Suppressor macrophage treated with lipopolysaccharide for 4 hours (primary cell): ENCODE results near the gene SYNE2.

Experiments used
- DNase-seq: peaks from one replicate; pipeline ENCODE4 v3.0.0-alpha.2; 2020

The SYNE2 gene

DNA sequence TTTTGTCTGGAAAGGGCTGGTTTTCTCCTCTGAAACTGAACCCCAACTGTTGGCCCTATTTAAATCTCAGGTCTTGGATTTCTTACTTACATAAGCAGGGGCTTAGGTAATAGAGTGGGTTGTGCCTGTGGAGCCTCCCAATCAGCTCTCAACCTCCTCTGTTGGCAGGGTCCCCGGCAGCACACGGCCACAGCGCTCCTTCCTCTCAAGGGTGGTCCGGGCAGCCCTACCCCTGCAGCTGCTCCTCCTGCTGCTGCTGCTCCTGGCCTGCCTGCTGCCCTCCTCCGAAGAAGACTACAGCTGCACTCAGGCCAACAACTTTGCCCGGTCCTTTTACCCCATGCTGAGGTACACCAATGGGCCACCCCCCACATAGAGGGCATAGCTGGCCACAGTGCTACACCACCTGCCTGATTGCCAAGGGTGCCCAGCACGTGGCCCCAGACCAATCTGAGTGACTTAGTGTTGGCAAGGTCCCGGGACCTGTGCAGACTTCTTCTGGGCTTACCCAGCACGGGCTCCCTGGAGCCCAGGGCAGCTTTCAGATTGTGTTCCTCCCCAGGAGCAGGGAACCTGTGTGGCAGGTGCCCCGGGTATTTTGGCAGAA lies 372.4 kb downstream of the SYNE2 start:
- DNase-seq = no peak

DNA sequence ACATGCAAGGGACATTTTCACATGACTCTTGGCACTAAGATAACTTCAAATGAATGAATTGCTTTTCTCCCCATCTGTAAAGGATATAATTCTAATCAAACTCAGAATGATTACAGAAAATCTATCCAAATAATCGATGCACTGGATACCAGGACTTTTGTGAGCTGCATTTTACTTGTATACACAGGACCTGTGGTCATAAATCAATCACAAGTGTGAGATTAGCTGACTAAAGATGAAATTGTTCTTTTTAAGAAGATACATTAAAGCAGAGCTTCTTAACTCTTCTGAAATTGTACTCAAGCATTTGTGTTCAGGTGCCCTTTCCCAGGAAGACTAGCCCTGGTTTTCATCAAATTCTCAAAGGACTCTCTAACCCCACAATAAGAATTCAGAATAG lies 375.1 kb downstream of the SYNE2 start:
- DNase-seq = no peak

DNA sequence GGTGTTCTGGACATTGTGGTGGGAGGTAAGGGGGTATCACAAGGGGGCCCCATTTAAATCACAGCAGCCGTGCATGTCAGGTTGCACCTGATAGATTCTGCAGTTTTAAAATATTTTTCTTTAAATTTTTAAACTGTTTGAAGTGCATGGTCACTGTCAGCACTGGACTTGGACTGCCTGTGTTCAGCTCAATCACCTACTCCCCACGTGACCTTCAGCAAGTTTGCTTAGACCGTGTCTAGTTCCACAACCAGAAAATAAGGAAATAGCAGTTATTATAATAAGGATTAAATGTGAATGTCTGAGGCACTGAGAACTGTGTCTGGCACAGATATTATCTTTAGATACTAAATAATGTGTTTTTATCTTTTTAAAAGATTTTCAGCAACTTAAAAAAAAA lies 376.7 kb downstream of the SYNE2 start:
- DNase-seq = no peak

DNA sequence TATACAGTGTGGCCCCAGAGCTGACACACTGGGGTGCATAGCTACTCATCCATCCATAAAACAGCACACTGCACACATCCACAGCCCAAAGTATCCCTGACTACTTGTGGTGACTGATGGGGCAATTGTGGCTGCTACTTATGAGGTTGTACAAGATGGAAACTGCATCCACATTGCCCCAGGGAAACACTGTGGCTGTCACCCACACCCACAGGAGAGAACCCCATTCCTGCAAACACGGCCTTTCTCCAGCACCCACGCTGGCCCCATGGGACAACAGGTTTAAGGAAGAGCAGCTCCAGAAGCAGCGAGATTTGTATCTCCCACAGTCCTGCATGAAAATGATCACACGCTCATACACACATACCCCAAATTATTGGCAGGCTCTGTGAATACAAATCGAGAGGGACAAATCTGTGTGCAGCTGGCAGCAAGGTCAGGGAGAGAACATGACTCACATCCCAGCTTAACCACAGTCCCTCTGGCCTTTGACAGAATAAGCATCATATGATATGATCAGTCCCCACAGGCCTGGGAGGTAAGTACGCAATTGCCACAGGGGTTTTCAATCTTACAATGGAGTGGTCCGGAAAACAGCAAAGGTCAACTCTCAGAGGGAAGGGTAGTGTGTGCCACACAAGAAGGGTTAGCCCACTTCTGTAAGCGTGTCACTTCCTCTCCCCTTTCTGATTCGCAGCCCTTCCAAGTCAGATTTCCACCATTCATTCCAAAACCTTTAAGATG lies 379.5 kb downstream of the SYNE2 start:
- no peak for DNase-seq

DNA sequence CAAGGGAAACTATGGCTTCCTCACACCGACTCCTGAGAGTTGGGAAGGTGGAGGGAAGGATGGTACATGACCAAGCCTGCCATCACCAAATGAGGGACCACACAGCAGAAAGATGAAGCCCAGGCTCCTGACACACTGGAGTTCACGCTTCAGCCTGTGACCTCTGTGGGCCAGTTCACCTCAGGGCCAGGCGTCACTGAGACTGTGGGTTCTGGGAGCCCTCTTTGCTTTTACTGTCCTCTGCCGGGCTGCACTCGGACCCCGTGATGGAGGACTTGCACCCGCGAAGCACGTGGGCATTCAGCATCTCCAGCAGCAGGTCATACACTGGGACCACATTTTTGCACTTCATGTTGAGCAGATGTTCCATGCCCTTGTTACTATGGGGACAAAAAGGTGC lies 380.1 kb downstream of the SYNE2 start:
- no peak for DNase-seq

DNA sequence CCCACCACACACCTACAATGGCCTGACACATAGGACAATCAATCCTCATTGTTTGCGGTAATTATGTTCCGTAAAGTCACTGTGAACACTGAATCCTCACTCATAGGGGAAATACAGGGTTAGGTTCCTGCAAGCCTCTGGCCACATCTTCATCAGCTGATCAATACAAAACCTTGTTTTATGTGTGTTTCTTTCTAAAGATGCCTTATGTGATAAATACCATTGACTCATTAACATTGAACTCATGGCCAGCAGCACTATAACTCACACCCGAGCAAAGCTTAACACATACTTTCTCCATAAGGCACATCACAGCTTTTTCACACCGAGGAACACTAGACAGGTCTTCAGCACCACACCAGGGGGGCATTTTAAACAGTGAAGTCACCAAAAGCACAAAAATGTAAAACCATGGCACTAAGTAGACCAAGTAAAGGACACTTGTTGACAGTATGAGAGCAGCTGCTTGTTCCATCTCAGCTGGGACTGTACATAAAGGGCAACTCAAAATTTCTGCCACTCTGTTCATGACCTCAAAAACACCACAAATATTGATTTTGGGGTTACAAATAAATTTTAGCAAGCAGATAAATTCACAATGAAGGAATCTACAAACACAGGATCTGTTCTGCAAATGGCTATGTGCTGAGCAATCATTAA lies 380.9 kb downstream of the SYNE2 start:
- no peak for DNase-seq

DNA sequence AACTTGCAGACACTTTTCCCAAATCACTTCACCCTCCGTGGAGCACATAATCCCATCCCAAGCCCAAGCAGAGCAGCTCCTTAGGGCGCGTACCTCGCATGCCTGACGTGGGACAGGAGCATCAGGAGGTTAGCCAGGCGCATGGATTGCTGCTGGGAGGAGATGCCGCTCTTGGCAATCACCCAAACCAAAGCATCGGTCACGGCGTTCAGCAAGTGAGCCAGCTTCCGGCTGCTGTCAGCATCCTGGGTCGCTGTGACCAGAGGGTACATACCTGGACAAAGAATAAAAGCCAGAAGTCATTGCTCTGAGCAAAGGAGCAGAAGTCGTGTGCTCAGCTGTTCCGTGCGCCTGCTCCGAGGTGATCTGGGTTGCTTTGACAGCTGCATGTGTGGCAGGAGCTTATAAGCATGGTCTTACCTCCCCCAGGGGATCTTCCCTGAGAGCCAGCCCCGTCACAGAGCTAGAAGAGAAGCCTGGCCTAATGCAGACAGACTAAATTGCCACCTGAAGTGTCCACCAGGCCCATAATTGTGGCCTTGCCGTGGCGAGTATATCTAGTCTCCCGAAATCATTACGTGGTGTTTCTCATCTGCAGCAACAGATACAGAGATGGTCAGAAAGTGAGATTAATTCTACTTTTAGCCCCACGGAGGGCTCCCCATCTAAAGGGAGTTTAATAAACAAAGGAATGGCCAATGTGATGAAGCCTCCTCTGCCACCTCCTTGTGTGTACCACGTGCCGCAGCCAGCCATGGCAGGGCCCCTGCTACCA lies 382.3 kb downstream of the SYNE2 start:
- DNase-seq = no peak

DNA sequence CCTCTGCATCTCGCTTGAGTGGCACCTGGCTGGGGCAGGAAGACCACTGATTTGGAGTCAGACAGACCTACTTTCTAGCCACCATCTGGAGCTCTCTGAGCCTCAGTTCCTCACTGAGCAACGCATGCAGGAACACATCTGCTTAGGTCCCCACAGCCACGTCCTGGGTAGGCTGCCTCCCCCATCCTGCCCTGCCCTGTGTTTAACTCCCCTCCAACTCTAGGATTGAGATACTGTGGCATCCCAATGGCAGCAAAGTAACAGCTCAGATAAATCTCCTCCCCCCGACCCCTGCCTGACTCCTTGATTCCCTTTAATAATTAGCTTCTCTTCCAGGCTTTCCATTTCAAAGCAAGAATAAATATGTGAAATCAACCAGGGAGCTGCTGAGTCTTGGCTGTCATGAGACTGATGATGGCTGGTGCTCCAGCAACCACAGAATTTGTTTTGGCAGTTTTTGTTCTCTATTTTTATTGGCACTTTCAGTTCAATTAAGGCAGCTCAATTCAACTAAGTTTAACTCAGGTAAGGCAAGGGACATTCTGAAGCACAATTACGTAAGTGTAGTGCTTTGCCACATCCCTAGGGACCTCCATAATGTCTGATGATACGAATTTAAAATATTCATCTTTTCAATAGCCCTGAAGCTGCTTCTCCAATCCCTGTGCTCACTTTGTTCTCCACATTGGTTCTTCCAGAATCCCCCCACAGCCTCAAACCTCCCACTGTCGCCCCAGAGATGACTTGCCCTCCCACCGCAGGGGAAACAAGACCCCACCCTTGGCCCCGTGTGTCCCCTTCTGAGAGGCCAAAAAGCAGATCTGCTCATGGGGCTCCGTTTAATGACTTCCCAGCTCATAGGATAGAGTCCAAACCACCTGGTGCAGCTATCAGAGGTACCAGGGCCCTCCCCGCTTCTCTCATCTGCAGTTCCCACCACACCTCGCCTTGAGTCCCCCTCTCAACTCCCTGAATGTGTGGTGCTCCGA lies 383.1 kb downstream of the SYNE2 start:
- DNase-seq = no peak

DNA sequence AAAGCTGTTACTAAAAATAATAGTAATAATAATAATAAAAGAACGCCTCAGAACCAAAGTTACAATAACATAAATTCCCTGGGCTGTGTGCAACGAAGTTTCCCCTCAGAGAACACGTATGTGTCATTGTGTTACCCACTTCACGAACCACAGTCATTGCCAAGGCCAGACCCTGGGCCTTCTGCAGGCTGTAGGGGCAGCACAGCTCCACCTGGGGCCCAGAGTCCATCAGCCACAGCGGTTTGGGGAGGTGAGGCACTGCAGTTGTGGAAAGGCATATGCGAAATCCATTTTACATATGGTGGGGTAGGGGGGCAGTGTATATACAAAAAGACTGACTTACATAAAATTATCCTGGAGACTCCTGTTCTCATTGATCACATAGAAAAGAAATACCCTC lies 385.2 kb downstream of the SYNE2 start:
- DNase-seq = no peak

DNA sequence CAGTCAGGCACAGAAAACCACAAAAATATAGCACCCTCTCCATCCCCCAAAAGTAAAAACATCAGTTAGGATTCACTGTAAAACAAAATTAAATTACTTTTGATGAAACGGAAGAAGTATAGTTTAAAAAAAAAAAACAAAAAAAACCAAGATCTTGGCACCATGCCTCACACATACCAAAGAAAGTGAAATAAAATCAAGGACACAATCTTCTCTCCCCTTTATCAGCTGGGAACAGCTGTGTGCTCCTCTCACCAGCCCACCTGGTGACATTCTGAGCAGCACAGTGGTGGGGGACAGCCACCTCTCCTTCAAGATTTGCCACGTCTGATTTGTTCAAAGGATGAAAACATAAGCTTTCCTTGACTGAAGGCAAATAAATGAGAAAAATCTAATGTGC lies 385.8 kb downstream of the SYNE2 start:
- no peak for DNase-seq

DNA sequence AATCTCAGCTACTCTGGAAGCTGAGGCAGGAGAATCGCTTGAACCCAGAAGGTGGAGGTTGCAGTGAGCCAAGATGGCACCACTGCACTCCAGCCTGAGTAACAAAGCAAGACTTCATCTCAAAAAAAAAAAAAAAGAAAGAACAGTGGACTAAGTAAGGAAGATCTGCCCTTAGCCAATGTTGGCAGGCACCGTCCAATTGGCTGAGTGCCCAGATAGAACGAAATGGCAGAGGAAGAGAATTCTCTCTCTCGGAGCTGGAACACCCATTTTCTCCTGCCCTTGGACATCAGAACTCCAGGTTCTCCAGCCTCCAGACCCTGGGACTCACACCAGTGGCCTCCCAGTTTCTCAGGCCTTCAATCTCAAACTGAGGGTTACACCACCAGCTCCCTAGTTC lies 391.5 kb downstream of the SYNE2 start:
- DNase-seq = no peak

DNA sequence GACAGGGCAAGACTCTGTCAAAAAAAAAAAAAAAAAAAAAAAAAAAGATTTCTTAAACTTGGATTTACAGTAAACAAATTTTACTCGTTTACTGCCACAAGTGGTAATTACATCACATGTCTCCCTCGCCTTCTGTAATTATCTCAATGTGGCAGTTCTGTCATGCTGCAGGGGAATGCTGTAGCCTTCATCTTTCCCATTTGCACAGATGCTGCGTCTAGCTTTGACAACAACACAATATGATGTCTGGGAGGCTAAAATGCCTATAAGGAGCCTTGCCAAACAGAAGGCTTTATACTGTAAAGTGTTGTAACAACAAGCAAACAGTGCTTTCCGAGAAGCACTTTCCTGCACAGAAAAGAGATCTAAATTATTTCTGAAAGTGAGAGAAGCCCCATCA lies 392.7 kb downstream of the SYNE2 start:
- no peak for DNase-seq

DNA sequence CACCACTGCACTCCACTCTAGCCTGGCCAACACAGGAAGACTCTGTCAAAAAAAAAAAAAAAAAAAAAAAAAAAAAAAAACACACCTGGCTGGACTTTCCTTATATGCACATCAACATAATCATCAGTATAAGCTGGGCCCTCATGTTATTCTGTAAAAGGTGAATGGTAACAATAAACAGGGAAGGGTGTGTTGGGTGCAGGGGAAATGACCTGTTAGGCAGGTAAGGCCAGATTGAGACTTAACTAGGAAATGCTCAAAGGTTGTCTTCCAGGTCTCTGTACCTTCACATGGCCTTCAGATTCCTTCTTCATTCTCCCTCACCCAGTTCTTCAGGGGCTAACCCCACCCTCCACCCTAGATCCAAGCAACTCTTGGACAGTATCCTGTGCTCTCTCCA lies 393.9 kb downstream of the SYNE2 start:
- no peak for DNase-seq

DNA sequence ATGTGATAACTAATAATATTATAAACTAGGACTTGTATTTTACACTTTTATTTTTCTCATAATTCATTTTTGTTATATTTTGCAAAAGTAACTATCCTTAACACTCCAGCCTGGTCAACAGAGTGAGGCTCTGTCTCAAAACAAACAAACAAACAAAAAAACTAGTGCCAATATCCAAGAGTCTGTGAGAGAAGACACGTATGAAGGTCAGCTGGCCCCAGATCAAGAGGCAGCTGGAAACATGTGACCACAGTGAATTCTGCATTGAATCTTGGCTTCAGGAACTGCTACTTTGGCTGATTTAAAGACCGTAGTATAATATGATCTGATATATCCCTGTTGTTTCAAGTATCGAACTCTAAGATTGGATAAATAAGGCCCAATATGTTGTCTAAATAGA lies 394.4 kb downstream of the SYNE2 start:
- no peak for DNase-seq

DNA sequence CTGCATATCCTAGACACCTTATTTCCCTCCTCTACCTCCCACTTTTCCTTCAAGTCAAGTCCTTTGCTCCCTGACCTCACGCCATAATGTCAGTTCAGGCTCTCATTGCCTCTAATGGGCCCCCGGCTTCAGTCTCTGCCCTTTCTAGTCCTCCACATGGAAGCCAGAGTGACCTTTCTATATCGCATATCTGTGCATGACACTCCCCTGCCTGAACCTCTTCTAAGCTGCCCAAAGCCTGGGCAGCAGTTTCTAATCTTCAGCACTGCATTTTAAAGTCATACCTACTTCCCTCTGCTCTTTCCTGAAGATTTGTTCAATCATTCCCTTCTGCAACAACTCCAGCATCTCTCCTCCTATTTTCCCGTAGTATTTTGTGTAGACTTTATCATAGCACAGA lies 395.9 kb downstream of the SYNE2 start:
- no peak for DNase-seq

DNA sequence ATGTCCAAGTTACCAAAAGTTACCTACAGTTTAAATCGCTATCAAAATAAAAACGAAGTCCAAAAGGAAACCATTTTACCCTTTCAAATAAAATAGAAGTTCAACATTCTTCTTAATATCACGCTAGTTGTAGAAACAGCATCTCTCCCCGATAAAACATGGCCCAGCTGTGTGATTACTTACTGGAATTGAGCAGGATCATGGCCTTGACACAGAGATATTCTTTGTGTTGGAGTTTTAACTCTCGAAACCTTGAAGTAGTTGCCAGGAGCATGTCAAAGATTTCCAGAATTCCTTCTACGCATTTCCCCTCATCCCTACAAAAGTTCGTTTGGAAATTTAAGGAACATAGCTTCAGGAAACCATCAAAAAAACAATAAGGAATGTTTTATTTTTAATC lies 396.6 kb downstream of the SYNE2 start:
- no peak for DNase-seq

DNA sequence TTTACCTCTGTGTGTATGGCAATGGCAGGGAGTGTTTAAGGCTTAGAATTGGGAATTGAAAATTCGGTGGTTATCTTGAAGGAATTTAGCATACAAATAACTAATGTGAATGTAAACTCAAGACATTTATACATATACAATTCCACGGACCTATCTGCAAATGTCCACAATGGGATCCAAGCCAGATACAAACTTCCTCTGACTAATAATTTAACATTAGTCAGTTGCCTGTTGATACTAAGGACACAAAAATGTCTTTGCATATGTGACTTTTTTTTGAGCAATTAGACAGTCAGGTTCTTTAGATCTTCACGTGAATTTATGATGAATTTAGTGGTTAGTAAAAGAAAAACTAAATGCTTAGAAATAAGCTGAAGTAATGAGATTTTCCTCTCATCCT lies 400.9 kb downstream of the SYNE2 start:
- DNase-seq = no peak

DNA sequence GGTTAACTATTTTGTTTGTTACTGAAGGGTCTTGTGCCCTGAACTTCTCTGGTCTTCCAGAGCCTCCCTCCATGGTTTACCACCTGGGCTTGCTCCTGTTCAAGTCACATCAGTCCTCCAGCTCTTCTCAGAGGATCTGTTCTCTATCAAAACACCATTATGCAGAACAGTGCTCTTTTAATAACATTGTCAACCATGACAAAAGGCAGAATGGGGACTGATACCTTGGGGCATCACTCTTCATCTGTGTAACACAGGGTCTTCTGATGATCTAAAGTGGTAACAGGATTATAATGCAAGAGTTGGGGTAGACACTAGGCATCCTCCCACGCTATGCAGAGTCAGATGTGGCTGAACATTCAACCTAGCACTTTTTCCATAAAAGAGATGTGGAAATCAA lies 403.0 kb downstream of the SYNE2 start:
- no peak for DNase-seq

DNA sequence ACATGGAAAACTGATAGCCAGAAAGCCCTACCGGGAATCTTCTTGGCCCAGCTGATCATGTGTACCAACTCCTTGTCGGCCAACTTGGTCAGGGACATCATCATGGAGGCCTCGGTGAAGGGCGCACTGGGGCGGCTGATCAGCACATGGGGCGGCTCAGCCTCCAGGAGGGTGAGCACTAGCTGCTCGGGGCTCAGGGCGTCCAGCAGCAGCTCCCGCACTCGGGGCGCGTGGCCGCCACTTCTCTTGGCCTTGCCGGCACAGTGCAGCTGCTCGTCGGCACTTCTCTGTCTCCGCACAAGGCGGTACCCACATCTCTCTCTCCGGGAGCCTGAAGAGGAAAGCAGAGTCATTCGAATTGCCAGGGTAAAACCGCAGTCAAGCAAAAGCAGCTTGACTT lies 407.6 kb downstream of the SYNE2 start:
- DNase-seq = no peak

DNA sequence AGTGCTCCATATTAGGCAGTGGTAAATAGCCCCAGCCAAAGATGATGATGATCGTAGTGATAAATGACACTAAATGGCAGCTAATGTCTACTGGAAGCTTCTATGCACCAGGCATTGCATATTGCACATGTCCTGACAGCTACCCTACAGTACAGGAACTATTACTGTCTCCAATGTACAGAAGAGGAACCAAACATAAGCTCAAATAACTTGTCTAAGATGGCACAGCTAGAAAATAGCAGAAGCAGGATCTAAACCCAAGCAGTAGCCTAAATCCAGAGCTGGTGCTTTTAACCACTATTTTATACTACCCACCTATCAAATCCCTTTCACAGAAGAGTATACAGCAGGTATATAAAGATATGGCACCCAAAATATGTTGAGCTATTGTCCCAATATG lies 412.4 kb downstream of the SYNE2 start:
- DNase-seq = no peak

DNA sequence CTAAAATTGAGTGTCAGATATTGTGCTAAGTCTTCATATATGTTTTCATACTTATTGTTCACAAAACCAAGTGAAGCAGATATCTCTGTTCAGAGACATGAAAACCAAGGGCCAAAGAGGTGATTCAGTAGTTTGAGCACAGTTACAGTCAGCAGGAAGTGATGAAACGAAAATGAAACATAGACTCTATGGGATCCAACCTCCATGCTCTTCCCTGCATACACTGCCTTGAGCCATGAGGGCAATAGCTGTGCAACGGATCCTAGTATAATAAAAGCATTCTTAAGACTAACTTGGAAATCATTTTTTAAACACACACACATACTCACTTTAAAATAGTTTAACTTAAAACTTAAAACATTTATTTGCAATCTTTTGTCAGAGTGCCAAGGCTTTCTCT lies 413.4 kb downstream of the SYNE2 start:
- DNase-seq = peak; percentile 14

DNA sequence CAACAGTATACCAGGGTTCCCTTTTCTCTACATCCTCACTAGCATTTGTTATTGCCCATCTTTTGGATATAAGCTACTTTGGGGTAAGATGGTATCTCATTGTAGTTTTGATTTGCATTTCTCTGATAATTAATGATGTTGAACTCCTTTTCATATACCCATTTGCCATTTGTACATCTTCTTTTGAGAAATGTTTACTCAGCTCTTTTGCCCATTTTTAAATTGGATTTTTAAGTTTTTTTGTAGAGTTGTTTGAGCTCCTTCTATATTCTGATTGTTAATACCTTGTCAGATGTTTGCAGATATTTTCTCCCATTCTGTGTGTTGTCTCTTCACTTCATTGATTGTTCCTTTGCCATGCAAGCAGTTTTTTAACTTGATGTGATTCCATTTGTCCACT lies 419.2 kb downstream of the SYNE2 start:
- no peak for DNase-seq
